SKM-1 treated with dmso at 0.1 percent for 144 hours (cell line): Measurements from ENCODE around the gene SRR.

Source experiments
- DNase-seq: peaks from one replicate; lab custom pipeline; 2025; ENCODE audit not compliant: unreplicated experiment; lab: John Stamatoyannopoulos, UW

The SRR gene

GRCh38 chr17:2338315-2338657, 34.5 kb downstream of the SRR start:
- no peak for DNase-seq

- DNase-seq = no peak
Observed at GRCh38 chr17:2343421-2343820, 39.7 kb downstream of the SRR start.

GRCh38 chr17:2344528-2344927, 40.8 kb downstream of the SRR start:
- DNase-seq = no peak

GRCh38 chr17:2346475-2346874, 42.7 kb downstream of the SRR start:
- no peak for DNase-seq

GRCh38 chr17:2347805-2348685, 44.3 kb downstream of the SRR start:
- no peak for DNase-seq

- DNase-seq = no peak
Observed at GRCh38 chr17:2351269-2351668, 47.5 kb downstream of the SRR start.

- no peak for DNase-seq
Observed at GRCh38 chr17:2354311-2354710, 50.6 kb downstream of the SRR start.

GRCh38 chr17:2357237-2357636, 53.5 kb downstream of the SRR start:
- DNase-seq = no peak

GRCh38 chr17:2357931-2358434, 54.2 kb downstream of the SRR start:
- DNase-seq = no peak

GRCh38 chr17:2361010-2361760, 57.4 kb downstream of the SRR start:
- DNase-seq = no peak

- no peak for DNase-seq
Observed at GRCh38 chr17:2362016-2362415, 58.3 kb downstream of the SRR start.

GRCh38 chr17:2362416-2362815, 58.7 kb downstream of the SRR start:
- no peak for DNase-seq

- DNase-seq = no peak
Observed at GRCh38 chr17:2362881-2363280, 59.1 kb downstream of the SRR start.

GRCh38 chr17:2363318-2363717, 59.6 kb downstream of the SRR start:
- no peak for DNase-seq

GRCh38 chr17:2363851-2364762, 60.4 kb downstream of the SRR start:
- DNase-seq = no peak

- no peak for DNase-seq
Observed at GRCh38 chr17:2364763-2365116, 61.0 kb downstream of the SRR start.

- no peak for DNase-seq
Observed at GRCh38 chr17:2365132-2365531, 61.4 kb downstream of the SRR start.

GRCh38 chr17:2366747-2367494, 63.2 kb downstream of the SRR start:
- DNase-seq = no peak

GRCh38 chr17:2368359-2368758, 64.6 kb downstream of the SRR start:
- no peak for DNase-seq

- DNase-seq = no peak
Observed at GRCh38 chr17:2369039-2369438, 65.3 kb downstream of the SRR start.
